Measurements from ENCODE around the gene GAS2L2.

- no peak for TF ChIP-seq POLR2A (IDR thresholded peaks at IDR 0.05)
- TF ChIP-seq, protein P1, sequence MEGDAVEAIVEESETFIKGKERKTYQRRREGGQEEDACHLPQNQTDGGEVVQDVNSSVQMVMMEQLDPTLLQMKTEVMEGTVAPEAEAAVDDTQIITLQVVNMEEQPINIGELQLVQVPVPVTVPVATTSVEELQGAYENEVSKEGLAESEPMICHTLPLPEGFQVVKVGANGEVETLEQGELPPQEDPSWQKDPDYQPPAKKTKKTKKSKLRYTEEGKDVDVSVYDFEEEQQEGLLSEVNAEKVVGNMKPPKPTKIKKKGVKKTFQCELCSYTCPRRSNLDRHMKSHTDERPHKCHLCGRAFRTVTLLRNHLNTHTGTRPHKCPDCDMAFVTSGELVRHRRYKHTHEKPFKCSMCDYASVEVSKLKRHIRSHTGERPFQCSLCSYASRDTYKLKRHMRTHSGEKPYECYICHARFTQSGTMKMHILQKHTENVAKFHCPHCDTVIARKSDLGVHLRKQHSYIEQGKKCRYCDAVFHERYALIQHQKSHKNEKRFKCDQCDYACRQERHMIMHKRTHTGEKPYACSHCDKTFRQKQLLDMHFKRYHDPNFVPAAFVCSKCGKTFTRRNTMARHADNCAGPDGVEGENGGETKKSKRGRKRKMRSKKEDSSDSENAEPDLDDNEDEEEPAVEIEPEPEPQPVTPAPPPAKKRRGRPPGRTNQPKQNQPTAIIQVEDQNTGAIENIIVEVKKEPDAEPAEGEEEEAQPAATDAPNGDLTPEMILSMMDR (IDR thresholded peaks at IDR 0.05), result no peak
- TF ChIP-seq POLR2AphosphoS5 (IDR thresholded peaks at IDR 0.05), result no peak
These were observed 38.1 kb downstream of the GAS2L2 start for GRCh38 chr17:35714988-35715387.

Data from breast epithelium (tissue), 3 donors.